ENCODE measurements around the gene SPINK14.
A peak's percentile ranks its signal among the peaks of the same experiment; 100 is the strongest.

The SPINK14 gene

GRCh38 chr5:148168246-148168645 is at the start of gene SPINK14:
TSS of gene SPINK14 (plus strand) at chr5:148168546. CDS start at chr5:148169733, 1,187 bp downstream.
- no peak for DNase-seq (ENCODE audit: low read depth in 2 of 2)

GRCh38 chr5:148120317-148120716 is 48.0 kb upstream of the SPINK14 start:
- no peak for DNase-seq (ENCODE audit: low read depth in 2 of 2)

GRCh38 chr5:148125641-148126040 is 42.7 kb upstream of the SPINK14 start:
- DNase-seq (ENCODE audit: low read depth in 2 of 2), result no peak

- no peak for DNase-seq (ENCODE audit: low read depth in 2 of 2)
Measured at GRCh38 chr5:148135091-148136048, 33.0 kb upstream of the SPINK14 start.

GRCh38 chr5:148140846-148141245 is 27.5 kb upstream of the SPINK14 start:
- DNase-seq (ENCODE audit: low read depth in 2 of 2), result no peak

- no peak for DNase-seq (ENCODE audit: low read depth in 2 of 2)
Measured at GRCh38 chr5:148141645-148142044, 26.7 kb upstream of the SPINK14 start.

GRCh38 chr5:148145916-148146315 is 22.4 kb upstream of the SPINK14 start:
- DNase-seq (ENCODE audit: low read depth in 2 of 2), result no peak

- DNase-seq (ENCODE audit: low read depth in 2 of 2), result no peak
Measured at GRCh38 chr5:148146487-148146886, 21.9 kb upstream of the SPINK14 start.

GRCh38 chr5:148147415-148147814 is 20.9 kb upstream of the SPINK14 start:
- no peak for DNase-seq (ENCODE audit: low read depth in 2 of 2)

GRCh38 chr5:148151872-148152271 is 16.5 kb upstream of the SPINK14 start:
- no peak for DNase-seq (ENCODE audit: low read depth in 2 of 2)

- no peak for DNase-seq (ENCODE audit: low read depth in 2 of 2)
Measured at GRCh38 chr5:148152781-148153180, 15.6 kb upstream of the SPINK14 start.

GRCh38 chr5:148156609-148157008 is 11.7 kb upstream of the SPINK14 start:
- DNase-seq (ENCODE audit: low read depth in 2 of 2), result no peak

GRCh38 chr5:148162038-148162437 is 6.3 kb upstream of the SPINK14 start:
- DNase-seq (ENCODE audit: low read depth in 2 of 2), result no peak

GRCh38 chr5:148163345-148163744 is 5.0 kb upstream of the SPINK14 start:
- DNase-seq (ENCODE audit: low read depth in 2 of 2), result no peak

- no peak for DNase-seq (ENCODE audit: low read depth in 2 of 2)
Measured at GRCh38 chr5:148166550-148167283, 1.6 kb upstream of the SPINK14 start.

GRCh38 chr5:148172377-148172776 is 4.0 kb downstream of the SPINK14 start:
- no peak for DNase-seq (ENCODE audit: low read depth in 2 of 2)

GRCh38 chr5:148176480-148176879 is 8.1 kb downstream of the SPINK14 start:
- no peak for DNase-seq (ENCODE audit: low read depth in 2 of 2)

GRCh38 chr5:148177207-148177606 is 8.9 kb downstream of the SPINK14 start:
- DNase-seq (ENCODE audit: low read depth in 2 of 2), result no peak

- peak; percentile 21 to 22 for DNase-seq (ENCODE audit: low read depth in 2 of 2)
Measured at GRCh38 chr5:148179234-148179824, 11.0 kb downstream of the SPINK14 start.

- DNase-seq (ENCODE audit: low read depth in 2 of 2), result no peak
Measured at GRCh38 chr5:148186248-148187003, 18.1 kb downstream of the SPINK14 start.

- no peak for DNase-seq (ENCODE audit: low read depth in 2 of 2)
Measured at GRCh38 chr5:148191010-148191409, 22.7 kb downstream of the SPINK14 start.

GRCh38 chr5:148193202-148193601 is 24.9 kb downstream of the SPINK14 start:
- DNase-seq (ENCODE audit: low read depth in 2 of 2), result no peak

Measured in fibroblast of skin of left quadriceps (primary cell).